A549 (cell line): Measurements from ENCODE around the gene RTKN2.

Source experiments
- CTCF ChIP-seq: fragments of >200 bp; sonication (Bioruptor Twin); formaldehyde crosslinking; IDR thresholded peaks from 3 replicates; pipeline ENCODE4 v1.5.1; 2016
- POLR2A ChIP-seq: IDR thresholded peaks from 2 replicates; pipeline ENCODE4 v1.6.1; 2012; ENCODE audit warnings: mild to moderate bottlenecking, low read length
- RAD21 ChIP-seq, 2 experiments: fragments of >200 bp in 1 of 2; sonication (Bioruptor Twin) in 1 of 2; formaldehyde crosslinking in 1 of 2; IDR thresholded peaks in 1 of 2; conservative IDR thresholded peaks in 1 of 2; 2 replicates in 1 of 2; 3 replicates in 1 of 2; pipeline ENCODE4 v1.6.1; 2012 to 2018; ENCODE audit warnings: inconsistent platforms in 1 of 2
- RCOR1 ChIP-seq: fragments of 150-350 bp; IDR thresholded peaks from 2 replicates; pipeline ENCODE4 v1.6.1; 2014; ENCODE audit warnings: antibody characterized with exemption, low read length, low read depth

GRCh38 chr10:62182595-62182994, 86.0 kb downstream of the RTKN2 start:
- no peak for TF ChIP-seq POLR2A
- TF ChIP-seq RAD21 (conservative IDR thresholded peaks at IDR 0.05 in 1 of 2, IDR thresholded peaks at IDR 0.05 in 1 of 2), result no peak
- no peak for TF ChIP-seq RCOR1
- TF ChIP-seq CTCF, result no peak
